ENCODE results near the gene RACGAP1. TPM values are rescaled to one million over a fixed set of nuclear protein-coding genes. Genes with fewer than 3 reads are reported as not detected.
A peak's percentile ranks its signal among the peaks of the same experiment; 100 is the strongest.

RACGAP1 gene
- total and polyA plus RNA-seq, 2 donors (not counting 1 experiment from before 2014, with no cell fraction given) = 4.1 to 14.2 TPM

DNA sequence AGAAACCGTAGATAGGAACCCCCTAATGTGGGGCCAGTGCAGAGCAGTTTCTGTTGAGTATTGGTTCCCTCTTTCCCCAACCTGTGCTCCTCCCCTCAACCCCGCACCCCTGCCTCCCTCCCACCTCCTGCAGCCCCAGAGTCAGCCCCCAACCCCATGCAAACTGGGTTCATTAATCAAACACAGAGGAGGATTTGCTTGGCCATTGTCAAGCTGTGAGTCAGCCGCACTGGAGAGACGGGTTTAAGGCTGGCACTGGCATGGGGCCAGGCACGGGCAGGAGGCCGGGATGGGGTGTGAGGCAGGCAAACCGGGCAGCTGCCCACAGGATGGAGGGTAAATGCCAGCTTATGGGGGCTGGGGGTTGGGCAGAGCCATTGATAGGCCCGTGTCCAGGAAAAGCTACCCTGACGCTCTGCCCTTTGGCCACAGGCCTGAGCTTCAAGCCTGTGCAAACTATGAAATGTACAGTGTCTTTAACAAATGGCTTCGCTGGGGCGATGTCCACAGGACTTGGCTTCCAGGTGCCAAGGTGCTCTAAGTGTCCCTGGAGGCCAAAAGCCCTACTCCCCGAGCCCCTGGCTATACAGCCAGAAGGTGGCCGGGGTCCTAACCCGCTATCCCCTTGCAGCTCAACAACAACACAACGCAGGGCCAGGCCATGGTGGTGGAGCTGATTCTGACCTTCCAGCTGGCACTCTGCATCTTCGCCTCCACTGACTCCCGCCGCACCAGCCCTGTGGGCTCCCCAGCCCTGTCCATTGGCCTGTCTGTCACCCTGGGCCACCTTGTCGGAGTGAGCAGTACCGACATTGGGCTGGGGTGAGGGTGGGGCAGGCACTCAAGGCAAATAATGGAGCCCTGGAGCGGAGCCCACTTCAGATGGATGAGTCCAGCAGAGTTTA, 62.2 kb downstream of the RACGAP1 start:
- Histone ChIP-seq H3K27me3 (replicated peaks in 1 of 4; ENCODE audit: control extremely low read depth in 1 of 4, control insufficient read depth in 3 of 4, insufficient read depth in 4 of 4, low read length in 3 of 4) (peaks cover 0 to 72% (median 25%) of the 10 kb centered on the region in 4 experiments), H3K79me2 (ENCODE audit: control insufficient read depth, insufficient read depth, low read length) (no peaks in the 10 kb centered on the region), H3K4me3 (ENCODE audit: control extremely low read depth in 1 of 5, extremely low read depth in 1 of 5, insufficient read depth in 1 of 5, low read depth in 2 of 5, low read length in 4 of 5) (no peak overlapping the region), H4K20me1 (ENCODE audit: control insufficient read depth, insufficient read depth, low read length, poor library complexity, severe bottlenecking) (no peaks in the 10 kb centered on the region), H3K4me1 (ENCODE audit: control insufficient read depth in 2 of 2, insufficient read depth in 2 of 2, low read length in 2 of 2) (peaks cover 14 to 27% of the 10 kb centered on the region in 2 donors), H3K27ac (ENCODE audit: low read length in 2 of 2) (no peak overlapping the region), H3K9ac (ENCODE audit: low read length) (no peak overlapping the region), H2AFZ (ENCODE audit: insufficient read depth, low read depth, low read length, poor library complexity, severe bottlenecking) (no peak overlapping the region), H3K9me3 (ENCODE audit: control extremely low read depth in 1 of 3, control insufficient read depth in 2 of 3, insufficient read depth in 1 of 3, low read length in 2 of 3) (peaks cover 0 to 2% (median 0%) of the 10 kb centered on the region in 3 donors), H3K4me2 (replicated peaks; ENCODE audit: low read depth, low read length, poor library complexity, severe bottlenecking) (no peak overlapping the region), H3K36me3 (replicated peaks in 1 of 2; ENCODE audit: control extremely low read depth in 1 of 2, control insufficient read depth in 1 of 2, extremely low read depth in 1 of 2, insufficient read depth in 2 of 2, low read length in 1 of 2) (no peaks in the 10 kb centered on the region)
- POLR2A ChIA-PET = no interaction called here
- ATAC-seq (ENCODE audit: low read depth) (no peak), DNase-seq (no peak)
- Mint-ChIP-seq H3K9me3 (ENCODE audit: insufficient read depth) (no peaks in the 10 kb centered on the region), H3K27me3 (peaks cover 62% of the 10 kb centered on the region), H3K27ac (no peak overlapping the region), H3K4me1 (peaks cover 14% of the 10 kb centered on the region), H3K4me3 (peak overlapping the region; percentile 37)
- WGBS (ENCODE audit: insufficient coverage) = 92% methylated on average over 17 of the region's 21 CpGs
- TF ChIP-seq EZH2 (IDR thresholded peaks at IDR 0.05; ENCODE audit: borderline replicate concordance, insufficient read depth, low read depth, low read length, poor library complexity, severe bottlenecking) (no peak), CTCF (IDR thresholded peaks at IDR 0.05) (no peak)
- CTCF ChIA-PET = interaction anchor here (1.2 to 2.3 kb wide), 4 partner anchors 16 to 108 kb away, joined by 3 to 10 read pairs (median 4); no protein-coding TSS in a partner anchor
- intact Hi-C loops (cut with micrococcal nuclease) = no loop called here

Measured in B cell (primary cell).